Smooth muscle cell of the brain vasculature (primary cell): ENCODE results near the gene RPL5.

Experiments used
- DNase-seq: peaks from one replicate; pipeline ENCODE4 v3.0.0-alpha.2; 2012; ENCODE audit warnings: low read depth, low spot score

The RPL5 gene

DNA sequence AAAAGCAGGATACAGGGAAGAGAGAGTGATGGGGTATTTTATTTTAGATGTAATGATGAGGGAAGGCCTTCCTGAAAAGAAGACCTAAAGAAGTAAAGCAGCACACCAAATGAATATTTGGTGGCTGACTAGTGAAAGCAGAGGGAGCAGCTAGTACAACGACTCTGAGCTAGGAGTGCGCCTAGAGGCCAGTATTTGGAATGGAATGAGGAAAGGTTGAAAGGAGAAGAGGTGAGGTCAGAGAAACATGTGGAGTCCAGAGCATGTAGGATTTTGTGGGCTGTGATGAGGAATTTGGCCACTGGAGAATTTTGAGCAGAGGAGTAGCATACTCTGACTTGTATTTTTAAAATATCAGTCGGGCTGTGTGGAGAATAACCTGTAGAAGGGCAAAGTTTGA lies 11.8 kb upstream of the RPL5 start:
- no peak for DNase-seq

DNA sequence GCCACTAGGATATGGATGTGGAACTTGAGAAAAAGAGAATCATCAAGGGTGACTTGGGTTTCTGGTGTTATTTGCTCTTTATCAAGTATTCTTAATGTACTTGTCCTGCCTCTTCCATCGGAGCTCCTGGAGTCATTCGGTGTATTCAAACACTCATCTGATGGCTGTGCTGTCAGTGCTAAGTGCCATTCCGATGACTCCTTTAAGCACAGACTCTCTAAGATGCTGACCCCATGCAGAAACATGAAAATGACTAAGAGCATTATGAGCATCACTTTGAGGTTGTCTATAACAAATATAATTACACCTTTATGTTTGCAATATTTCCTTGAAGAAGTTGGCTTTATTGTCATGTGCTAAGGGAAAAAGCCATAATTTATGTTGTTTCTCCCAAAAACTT lies 11.3 kb upstream of the RPL5 start:
- no peak for DNase-seq

DNA sequence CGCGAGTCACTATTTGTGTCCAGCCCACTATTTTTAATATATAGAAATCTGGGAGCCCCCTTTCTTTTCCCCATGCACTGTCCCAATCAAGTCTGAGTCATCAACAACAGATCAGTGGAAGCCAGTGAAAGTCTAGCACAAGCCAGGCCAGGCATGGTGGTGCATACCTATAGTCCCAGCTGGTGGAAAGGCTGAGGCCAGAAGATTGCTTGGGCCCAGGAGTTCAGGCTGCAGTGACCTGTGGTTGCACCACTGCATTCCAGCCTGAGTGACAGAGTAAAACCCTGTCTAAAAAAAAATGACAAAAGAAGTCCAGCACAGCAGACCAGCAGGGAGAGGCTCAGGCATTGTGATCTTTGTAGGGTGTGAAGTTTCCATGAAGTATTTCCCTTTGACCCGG lies 9.0 kb upstream of the RPL5 start:
- no peak for DNase-seq

DNA sequence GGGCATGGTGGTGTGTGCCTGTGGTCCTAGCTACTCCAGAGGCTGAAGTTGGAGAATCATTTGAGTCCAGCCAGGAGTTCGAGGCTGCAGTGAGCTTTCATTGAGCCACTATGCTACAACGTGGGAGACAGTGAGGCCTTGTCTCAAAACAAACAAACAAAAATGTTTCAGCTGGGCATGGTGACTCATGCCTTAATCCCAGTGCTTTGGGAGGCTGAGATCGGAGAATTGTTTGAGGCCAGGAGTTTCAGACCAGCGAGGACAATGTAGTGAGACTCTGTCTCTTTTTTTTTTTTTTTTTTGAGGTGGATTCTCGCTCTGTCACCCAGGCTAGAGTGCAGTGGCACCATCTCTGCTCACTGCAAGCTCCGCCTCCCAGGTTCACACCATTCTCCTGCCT lies 5.0 kb upstream of the RPL5 start:
- no peak for DNase-seq

DNA sequence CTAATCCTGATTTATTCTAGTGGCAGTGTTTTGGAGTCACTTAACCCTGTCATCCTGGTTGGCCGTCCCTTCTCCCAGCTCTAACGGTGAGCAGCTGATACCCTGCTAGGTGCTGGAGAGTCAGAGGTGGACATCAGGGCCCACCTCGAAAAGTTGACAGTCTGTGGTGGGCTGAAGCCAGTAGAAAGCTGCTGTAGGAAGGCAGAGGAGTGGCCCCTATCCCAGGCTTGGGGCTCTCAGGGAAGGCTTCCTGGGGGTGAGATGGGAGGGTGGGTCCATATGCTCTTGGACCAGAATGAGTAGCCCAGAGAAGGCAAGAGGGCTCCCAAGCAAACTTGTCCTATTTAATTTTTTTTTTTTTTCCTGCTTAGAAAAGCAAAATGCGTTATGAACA lies 475 bp upstream of the RPL5 start:
- DNase-seq: no peak

DNA sequence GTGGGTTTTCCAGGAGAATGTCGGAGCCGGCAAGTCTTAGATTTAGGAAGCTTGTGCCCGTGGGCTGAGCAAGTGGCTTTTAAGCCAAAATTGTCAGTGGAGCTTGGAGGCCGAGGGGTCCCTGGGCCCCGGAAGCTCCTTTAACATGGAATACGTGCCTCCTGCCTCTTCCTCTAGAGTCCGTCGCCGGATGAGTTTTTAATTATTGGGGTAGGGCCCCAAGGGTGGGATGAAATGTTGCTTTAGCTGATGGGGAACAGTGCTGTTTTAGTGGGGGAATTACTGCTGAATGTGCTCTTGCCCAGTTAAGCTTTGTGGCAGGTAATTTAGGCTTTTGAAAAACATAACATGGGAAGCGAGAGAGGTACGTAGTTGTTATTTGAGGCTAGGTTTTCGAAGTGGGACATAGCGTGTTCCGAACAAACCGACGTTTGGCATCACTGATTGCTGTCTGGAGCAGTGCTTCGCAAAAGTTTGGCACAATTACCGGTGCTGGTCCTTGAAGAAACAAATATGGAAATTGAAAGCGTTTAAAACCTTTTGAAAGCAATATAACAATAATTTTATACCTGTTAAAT lies 786 bp downstream of the RPL5 start:
- no peak for DNase-seq

DNA sequence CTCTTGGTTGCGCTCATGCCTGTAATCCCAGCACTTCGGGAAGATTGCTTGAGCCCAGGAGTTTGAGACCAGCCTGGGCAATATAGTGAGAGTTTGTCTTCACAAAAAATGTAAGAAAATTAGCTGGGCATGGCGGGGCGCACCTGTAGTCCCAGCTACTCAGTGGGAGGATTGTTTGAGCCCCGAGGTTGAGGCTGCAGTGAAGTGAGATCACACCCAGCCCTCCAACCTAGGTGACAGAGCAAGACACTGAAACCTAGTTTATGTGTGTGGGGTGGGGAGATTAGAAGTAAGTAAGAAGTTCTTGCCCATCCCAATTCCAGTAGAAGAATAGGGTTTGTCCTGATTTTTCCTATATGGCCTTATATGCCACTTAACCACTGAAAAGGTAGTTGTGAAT lies 2.0 kb downstream of the RPL5 start:
- DNase-seq: no peak

DNA sequence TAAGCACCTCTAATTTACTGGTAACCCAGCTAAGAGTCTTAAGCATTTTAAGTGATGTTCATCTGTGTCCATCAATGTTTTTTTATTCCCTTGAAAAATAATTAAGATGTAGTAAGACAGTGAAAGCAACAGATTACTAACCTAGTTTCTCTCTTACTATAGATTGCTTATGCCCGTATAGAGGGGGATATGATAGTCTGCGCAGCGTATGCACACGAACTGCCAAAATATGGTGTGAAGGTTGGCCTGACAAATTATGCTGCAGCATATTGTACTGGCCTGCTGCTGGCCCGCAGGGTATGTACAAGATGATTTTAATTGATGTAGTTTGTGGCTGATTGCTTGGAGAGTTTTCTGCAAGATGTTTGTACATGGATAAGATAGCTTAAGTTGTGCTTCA lies 2.8 kb downstream of the RPL5 start:
- DNase-seq: no peak

DNA sequence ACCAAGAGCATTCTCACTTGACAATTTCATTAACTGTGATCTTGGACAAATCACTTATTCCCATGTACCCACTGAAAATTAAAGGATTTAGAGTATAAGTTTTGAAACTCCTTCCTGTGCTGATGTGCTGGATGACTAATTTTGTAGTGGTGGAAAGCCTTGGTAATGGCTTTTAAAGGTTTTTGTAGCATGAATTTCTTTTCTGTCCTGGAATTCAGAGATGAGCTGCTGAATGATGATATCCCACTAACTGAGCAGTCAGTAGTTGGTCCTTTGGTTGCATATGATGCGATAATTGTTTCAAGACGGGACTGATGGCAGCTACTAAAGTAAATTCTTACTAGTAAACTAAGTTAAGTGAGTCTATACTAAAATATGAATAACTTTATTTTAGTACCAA lies 5.2 kb downstream of the RPL5 start:
- DNase-seq: no peak

DNA sequence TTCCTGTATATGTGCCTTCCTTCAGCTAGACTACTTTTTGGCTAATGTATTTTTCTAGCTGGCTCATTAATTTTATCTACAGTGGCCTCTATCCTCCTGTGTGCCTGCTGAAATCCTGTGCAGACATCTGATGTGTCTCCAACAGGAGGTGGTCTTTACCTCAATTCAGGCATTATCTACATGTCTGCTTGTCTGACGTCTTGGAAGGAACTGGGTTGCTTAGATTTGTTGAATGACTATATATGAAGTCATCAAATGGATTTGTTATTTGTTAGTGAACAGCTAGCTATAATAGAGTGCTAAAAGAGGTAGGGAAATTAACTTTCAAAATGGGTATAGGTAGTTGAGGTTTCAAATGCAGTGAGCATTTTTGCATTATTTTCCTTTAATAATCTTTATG lies 6.7 kb downstream of the RPL5 start:
- no peak for DNase-seq

DNA sequence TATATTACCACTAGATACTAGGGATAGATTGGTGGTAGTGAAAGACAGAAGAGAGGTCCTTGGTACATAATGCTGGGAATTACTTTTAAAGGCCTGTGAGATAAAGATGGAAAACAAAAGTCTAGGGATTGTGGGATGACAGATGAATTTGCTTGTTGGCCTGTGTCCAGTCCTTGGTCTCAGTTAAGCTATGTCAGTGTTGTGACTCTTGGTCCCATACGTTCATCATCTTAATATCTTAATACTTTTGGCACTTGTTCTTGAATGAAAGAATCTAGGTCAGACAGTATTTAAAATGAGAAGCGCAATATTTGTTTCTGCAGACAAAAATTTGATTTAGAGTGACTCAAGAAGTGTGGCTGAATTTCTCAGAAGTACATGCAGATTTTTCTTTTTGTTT lies 7.6 kb downstream of the RPL5 start:
- no peak for DNase-seq

DNA sequence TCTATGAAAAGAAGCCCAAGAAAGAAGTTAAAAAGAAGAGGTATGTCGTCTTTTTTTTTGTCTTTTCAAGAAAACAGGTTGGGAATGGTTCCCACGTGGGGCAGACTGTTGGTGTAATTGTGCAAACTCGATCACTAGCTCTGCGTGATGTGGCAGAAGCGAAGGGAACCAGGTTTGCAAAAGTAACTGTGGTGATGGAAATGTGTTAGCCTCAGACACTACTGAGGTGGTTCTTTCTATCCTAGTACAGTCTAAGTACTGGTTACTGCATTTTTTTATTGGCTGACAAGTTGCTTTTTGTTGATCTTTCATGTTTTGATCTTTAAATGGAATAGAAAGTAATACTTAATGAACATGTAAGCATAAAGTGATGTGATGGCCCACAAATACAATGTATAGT lies 8.8 kb downstream of the RPL5 start:
- no peak for DNase-seq

DNA sequence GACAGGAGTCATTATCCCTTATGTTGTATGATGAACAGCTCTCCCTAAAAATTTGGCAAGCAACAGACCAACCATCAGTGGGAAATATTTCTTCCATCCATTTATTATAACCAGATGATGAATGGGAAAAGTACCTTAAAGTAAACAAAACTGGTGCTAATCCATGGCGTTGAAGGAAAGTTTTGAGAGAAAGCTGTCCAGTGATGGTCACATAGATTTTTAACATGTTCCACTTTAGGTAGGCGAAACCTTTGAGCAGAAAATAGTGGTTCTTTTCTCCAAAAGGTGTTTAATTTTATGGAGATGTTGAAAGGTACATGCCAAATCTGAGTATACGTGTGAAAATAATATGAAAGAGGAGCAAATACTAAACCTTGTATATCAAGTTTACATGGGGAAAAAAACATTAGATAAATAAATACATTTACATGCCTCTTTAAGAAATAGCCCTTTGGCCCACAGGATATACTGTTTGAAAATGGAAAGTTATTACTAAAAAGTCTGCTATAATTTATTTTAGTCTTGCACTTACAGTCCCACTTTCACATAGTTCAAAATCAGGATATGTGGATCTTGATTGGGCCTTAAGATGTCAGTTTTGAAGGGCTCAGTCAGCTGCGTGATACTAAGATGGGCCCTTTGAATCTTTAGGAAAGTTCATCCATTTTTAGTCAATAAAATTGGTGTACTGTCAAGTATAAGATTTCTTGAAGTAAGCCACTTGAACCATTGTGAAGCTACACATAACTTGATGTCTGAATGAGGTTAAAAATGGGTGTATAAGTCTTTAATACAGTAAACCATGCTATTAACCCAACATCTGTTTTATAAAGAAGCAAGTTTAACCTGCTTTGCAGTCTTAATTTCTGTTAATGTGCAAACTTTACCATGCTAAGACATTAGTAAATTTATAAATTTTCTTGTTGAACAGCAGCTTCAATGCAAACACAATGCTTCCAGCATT lies 10.5 kb downstream of the RPL5 start:
- no peak for DNase-seq

DNA sequence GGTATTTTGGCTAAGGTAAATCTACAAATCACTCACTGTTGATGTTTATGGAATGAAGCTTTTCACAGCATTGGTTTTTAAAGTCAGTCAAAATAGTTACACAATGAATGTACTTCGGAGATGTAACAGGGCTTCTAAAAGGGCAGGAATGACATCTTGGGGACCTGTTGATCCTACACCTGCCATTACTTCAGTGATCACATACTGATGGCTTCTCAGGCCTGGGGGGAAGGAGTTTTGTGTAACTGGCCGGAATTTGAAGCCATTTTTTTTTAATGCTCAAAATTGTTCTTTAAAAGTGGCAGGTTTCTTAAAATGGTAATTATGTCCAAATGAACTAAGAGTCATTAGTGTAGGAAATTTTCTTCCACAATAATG lies 11.2 kb downstream of the RPL5 start:
- DNase-seq: no peak

DNA sequence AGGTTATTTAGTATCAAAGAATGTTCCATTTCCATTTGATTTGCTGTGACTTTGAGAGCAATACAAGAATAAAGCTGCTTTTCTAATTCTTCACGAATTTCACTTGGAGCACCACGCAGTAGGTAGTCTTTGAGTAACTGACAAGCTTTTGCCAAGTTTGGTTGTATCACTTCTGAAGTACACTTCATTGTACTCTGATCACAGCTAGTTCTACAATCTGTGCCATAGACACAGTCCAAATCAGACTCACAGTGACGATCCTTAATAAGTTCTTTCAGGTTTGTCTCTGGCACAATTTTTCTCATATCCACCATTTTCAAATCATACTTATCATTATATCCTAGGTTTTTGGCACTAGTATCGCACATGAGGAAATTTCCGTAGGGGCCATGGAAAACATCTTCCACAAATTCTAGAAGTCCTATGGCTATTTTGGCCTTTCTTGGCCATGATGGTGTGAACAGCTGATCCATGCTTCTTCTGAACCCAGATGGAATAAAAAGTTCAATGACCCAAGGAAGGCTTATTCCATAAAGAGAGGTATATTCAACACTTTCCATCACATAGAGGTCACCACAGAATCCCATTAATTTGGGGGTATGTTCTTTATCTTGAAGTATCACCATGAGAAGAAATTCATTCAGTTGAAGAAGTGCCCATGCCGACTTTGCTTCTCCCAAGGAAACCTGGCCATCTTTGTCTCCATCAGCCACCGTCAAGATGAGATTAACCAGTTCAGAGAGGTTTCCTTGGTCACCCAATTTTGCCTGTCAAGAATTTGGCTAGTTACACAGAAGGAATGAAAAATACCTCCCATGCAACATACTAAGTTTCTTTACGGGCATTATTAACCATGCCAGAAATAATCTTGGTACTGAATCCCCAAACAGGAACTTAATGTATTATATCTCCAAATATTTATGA lies 11.9 kb downstream of the RPL5 start:
- no peak for DNase-seq

DNA sequence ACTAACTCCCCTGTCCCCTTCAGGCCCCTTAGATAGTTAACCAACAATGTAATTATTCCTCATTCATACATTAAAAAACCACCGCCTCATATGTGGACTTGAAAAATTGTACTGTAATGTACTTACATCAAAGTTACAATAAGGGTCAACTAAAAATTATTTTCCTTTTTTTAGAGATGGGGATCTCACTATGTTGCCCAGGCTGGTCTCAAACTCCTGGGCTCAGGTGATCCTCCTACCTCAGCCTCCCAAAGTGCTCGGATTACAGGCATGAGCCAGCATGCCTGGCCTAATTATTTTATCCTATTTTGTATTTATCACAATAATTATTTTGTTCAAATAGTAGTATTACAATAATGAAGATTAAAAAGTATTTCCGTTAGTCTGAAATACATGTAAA lies 12.6 kb downstream of the RPL5 start:
- no peak for DNase-seq

DNA sequence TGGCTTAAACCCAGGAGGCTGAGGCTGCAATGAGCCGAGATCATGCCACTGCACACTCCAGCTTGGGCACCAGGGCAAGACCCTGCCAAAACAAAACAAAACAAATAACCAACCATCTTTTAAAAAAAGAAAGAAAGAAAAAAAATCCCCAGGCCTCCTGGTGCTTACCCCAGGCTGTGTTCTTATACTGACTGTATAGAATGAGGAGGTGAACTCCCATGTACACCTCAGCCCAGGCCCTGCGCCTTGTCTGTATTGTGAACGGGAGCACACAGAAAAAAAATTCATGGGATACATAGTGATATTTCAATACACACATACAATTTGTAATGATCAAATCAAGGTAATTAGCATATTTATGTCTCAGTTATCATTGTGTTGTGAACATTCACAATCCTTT lies 14.1 kb downstream of the RPL5 start:
- DNase-seq: no peak

DNA sequence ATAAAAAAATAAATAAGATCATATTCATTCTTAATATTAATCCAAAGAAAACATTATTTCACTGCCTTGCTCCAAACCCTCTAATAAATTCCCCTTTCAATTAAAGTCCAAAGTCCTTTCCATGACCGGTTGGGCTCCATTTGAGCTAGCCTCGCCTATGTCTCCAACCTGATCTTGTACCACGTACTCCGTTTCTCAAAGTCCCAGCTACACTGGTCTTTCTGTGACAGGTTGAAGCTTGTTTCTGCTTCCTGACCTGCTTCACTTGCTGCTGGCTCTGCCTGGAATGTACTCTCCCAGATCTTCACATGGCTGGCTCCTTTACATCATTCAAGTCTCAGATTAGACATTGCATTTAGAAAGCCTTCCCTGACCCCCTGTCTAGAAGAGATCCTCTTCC lies 16.4 kb downstream of the RPL5 start:
- DNase-seq: no peak

DNA sequence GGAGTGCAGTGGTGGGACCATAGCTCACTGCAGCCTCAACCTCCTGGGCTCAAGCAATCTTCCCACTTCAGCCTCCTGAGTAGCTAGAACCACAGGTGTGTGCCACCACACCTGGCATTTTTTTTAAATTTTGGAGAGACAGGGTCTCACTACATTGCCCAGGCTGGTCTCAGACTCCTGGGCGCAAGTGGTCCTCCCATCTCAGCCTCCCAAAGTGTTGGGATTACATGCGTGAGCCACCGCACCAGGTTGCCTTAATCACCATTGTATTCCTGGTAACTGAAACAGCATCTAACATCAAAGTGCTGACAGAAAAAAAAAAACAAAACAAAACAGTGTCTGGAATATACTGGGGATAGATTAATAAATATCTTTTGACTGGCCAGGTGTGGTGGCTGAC lies 18.2 kb downstream of the RPL5 start:
- DNase-seq: no peak

DNA sequence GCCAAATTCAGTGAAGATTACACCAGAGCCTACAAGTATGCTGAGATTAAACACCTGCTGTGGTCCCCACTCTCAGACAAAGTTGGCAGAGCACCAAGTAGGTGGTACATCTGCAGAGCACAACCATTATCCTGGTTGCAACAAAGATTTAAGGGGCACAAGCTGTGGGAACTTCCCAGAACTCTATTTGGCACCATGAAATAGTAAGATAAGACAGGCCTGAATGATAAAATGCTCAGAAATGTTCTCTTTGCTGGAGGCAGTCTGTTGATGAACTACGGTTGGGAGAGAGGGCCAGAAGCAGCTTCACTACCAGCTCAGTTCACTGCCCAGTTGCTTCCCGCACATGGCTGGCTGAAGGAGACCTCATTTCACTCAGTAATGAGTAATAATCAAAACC lies 19.9 kb downstream of the RPL5 start:
- no peak for DNase-seq

DNA sequence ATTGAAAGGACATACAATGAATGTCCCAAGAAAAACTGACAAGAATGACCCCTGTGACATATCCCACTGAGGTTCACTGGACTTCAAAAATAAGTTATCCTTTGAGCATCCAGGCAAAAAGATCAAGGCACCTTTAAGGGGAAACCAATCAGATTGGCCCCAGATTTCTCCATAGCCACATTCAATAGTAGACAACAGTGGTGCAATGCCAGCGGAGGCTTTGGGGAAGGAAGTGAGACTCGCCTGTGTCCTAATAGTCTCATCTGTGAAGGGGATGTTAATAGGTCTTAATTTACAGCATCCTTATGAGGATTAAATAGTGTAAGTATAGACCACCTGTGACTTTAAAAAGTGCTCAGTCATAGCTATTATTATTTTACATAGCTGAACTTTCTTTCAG lies 21.5 kb downstream of the RPL5 start:
- no peak for DNase-seq

DNA sequence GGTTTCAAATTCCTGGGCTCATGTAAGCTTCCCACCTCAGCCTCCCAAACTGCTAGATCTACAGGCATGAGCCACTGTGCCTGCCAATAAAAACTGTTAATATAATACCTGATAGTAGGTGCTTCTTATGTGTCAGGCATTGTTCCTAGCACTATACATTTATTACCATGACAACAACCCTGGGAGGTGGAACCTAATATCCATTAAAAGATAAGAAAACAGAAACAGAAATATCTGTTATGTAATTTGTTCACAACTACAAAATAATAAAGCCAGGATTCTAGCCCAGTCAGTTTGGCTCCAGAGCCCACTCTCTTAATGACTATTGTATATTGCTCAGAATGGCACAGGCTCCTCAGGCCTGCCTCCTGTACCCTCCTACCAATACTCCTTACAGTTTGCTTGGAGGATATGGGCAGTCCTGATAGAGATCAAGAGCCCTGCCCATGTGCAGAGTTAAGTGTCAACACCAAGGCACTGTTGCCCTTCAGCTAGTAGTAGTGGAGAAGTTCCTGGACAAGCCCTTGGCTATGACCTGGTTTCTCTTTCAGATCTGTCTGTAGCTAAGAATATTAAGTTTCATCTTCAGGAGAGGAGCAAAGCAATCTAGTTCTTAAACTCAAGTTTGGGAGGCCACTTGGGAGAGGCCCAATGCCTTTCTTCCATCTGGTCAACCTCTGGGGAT lies 22.4 kb downstream of the RPL5 start:
- no peak for DNase-seq
